SK-N-SH (cell line): Measurements from ENCODE around the gene NCBP3. TPM values are rescaled to one million over a fixed set of nuclear protein-coding genes. Genes with fewer than 3 reads are reported as not detected.

Experiments
- CTCF ChIA-PET: fragments of 300-600, 350-600 bp; formaldehyde crosslinking; extraction: SDS; loops from one replicate; lab custom pipeline; 2021; lab: Yijun Ruan, JAX
- POLR2A ChIA-PET: fragments of 350-600 bp; sonication (Branson Sonifier 250); formaldehyde crosslinking; extraction: SDS; loops from one replicate; lab custom pipeline; 2020; ENCODE audit warnings: antibody characterized with exemption, inconsistent platforms; lab: Yijun Ruan, JAX
- DNase-seq: peaks from one replicate; pipeline ENCODE4 v3.0.0; 2012
- H2AFZ ChIP-seq: fragments of 200-600 bp; sonication (generic); 2 replicates; pipeline ENCODE4 v1.8.1; 2016; ENCODE audit warnings: antibody characterized with exemption, mild to moderate bottlenecking, low read depth
- H3F3A ChIP-seq: fragments of 200-600 bp; sonication (generic); replicated peaks from 2 replicates; pipeline ENCODE3; 2016; ENCODE audit warnings: antibody characterized with exemption, mild to moderate bottlenecking; ENCODE audit not compliant: insufficient read depth
- H3K27ac ChIP-seq, 2 experiments: fragments of 200-500 bp in 1 of 2; fragments of 200-600 bp in 1 of 2; sonication (Bioruptor generic) in 1 of 2; sonication (generic), shearing (Covaris generic) in 1 of 2; 2 replicates each; pipeline versions ENCODE4 v1.5.1 to v1.6.1; 2014 to 2016; ENCODE audit warnings: low read depth in 2 of 2, inconsistent platforms in 1 of 2, low read length in 1 of 2, mild to moderate bottlenecking in 1 of 2, mixed read lengths in 1 of 2
- H3K27me3 ChIP-seq: fragments of 200-600 bp; sonication (generic), shearing (Covaris generic); 2 replicates; pipeline ENCODE4 v1.6.1; 2016; ENCODE audit warnings: mixed run types; ENCODE audit not compliant: insufficient read depth
- H3K36me3 ChIP-seq, 2 experiments: fragments of 200-500 bp in 1 of 2; fragments of 200-600 bp in 1 of 2; sonication (Bioruptor generic) in 1 of 2; sonication (generic) in 1 of 2; replicated peaks in 1 of 2; 2 replicates each; pipeline versions ENCODE3 to v1.5.1; 2014 to 2016; ENCODE audit warnings: low read length in 1 of 2, mild to moderate bottlenecking in 1 of 2; ENCODE audit not compliant: insufficient read depth in 2 of 2, control insufficient read depth in 1 of 2
- H3K4me1 ChIP-seq, 2 experiments: fragments of 200-500 bp in 1 of 2; fragments of 200-600 bp in 1 of 2; sonication (Bioruptor generic) in 1 of 2; sonication (generic), shearing (Covaris generic) in 1 of 2; 2 replicates each; pipeline versions ENCODE4 v1.5.1 to v1.6.1; 2014 to 2016; ENCODE audit warnings: low read depth in 1 of 2, low read length in 1 of 2, mixed run types in 1 of 2; ENCODE audit not compliant: insufficient read depth in 2 of 2, control insufficient read depth in 1 of 2
- H3K4me2 ChIP-seq: fragments of 200-600 bp; sonication (generic), shearing (Covaris generic); 2 replicates; pipeline ENCODE4 v1.6.1; 2017; ENCODE audit warnings: mixed run types
- H3K4me3 ChIP-seq, 2 experiments: fragments of 200-500 bp in 1 of 2; fragments of 200-600 bp in 1 of 2; sonication (Bioruptor generic) in 1 of 2; sonication (generic), shearing (Covaris generic) in 1 of 2; 2 replicates each; pipeline versions ENCODE4 v1.5.1 to v1.8.1; 2014 to 2016; ENCODE audit warnings: low read depth in 2 of 2, inconsistent platforms in 1 of 2, low read length in 1 of 2, mild to moderate bottlenecking in 1 of 2, mixed read lengths in 1 of 2, moderate library complexity in 1 of 2
- H3K79me2 ChIP-seq: fragments of 200-600 bp; sonication (generic); 2 replicates; pipeline ENCODE4 v1.8.1; 2017; ENCODE audit warnings: mild to moderate bottlenecking; ENCODE audit not compliant: insufficient read depth
- H3K9ac ChIP-seq: fragments of 200-600 bp; sonication (generic); 2 replicates; pipeline ENCODE4 v1.6.1; 2017; ENCODE audit warnings: mixed run types
- H3K9me2 ChIP-seq: fragments of 200-600 bp; sonication (generic); 2 replicates; pipeline ENCODE4 v1.6.1; 2017; ENCODE audit warnings: mixed run types
- H3K9me3 ChIP-seq: fragments of 200-600 bp; sonication (generic); 2 replicates; pipeline ENCODE4 v1.6.1; 2017; ENCODE audit warnings: mixed run types, mild to moderate bottlenecking, moderate library complexity
- H4K20me1 ChIP-seq: fragments of 200-600 bp; sonication (generic); 2 replicates; pipeline ENCODE4 v1.6.1; 2017; ENCODE audit warnings: mild to moderate bottlenecking, mixed run types; ENCODE audit not compliant: insufficient read depth
- MEF2A ChIP-seq: IDR thresholded peaks from 2 replicates; pipeline ENCODE4 v1.4.0; 2012; ENCODE audit warnings: low read depth, borderline replicate concordance
- RFX5 ChIP-seq: IDR thresholded peaks from 2 replicates; pipeline ENCODE4 v1.6.1; 2012; ENCODE audit warnings: mild to moderate bottlenecking, improper control_type of control experiment, low read length
- TEAD4 ChIP-seq: IDR thresholded peaks from 2 replicates; pipeline ENCODE4 v1.4.0; 2012; ENCODE audit warnings: mild to moderate bottlenecking, borderline replicate concordance; ENCODE audit not compliant: insufficient read depth
- USF1 ChIP-seq: IDR thresholded peaks from 2 replicates; pipeline ENCODE4 v1.4.0; 2012; ENCODE audit warnings: low read depth, borderline replicate concordance
- YY1 ChIP-seq: IDR thresholded peaks from 2 replicates; pipeline ENCODE4 v1.4.0; 2012; ENCODE audit warnings: low read depth, mild to moderate bottlenecking
- WGBS: methylation state at CpG from one replicate; pipeline ENCODE4 v1.1.6; 2017; ENCODE audit warnings: low lambda C conversion rate; 5-methylcytosine and 5-hydroxymethylcytosine counted together
- polyA plus RNA-seq, 3 experiments: library from polyadenylated mRNA; depleted of rRNA; stranded (reverse); fragments of >200 nt; gene quantifications; 2 replicates each; pipeline ENCODE4 v1.2.3, GENCODE V29; 2012
- TF ChIP-seq, protein P1 (sequence below): IDR thresholded peaks from 2 replicates; pipeline ENCODE4; 2012
- TF ChIP-seq, protein P2 (sequence below): fragments of 150-350 bp; IDR thresholded peaks from 2 replicates; pipeline ENCODE4 v1.6.1; 2017; ENCODE audit warnings: antibody characterized with exemption, low read length, low read depth, borderline replicate concordance
- TF ChIP-seq, protein P3 (sequence below): IDR thresholded peaks from 2 replicates; pipeline ENCODE4 v1.4.0; 2012; ENCODE audit warnings: low read depth
- TF ChIP-seq, protein P4 (sequence below): fragments of 150-350 bp; IDR thresholded peaks from 2 replicates; pipeline ENCODE4 v1.6.1; 2016; ENCODE audit warnings: mild to moderate bottlenecking, low read depth, low read length

The NCBP3 gene
- polyA plus RNA-seq, 1 of the 3 experiments (the other 2 are of a cell fraction): 6.5 TPM

DNA sequence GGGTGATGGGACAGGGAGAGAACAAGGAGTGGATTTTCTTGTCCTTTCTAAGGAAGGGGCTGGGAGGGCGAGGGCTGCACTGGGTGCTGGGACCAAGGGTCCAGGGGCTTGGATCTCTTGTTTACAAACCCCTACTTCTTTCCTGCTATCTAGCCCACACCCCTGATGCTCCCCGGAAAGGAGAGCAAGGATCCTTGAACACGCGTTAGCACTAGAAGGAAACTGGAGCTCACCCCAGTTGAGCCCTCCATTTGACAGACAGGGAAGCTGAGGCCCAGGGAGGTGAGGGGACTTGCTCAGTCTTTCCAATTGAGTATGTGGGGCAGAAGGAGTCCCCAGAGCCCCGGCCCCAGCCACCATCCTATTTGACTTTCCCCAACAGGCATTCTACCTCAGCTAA is 40.5 kb downstream of the NCBP3 start (continued):
- TF ChIP-seq, protein P1, sequence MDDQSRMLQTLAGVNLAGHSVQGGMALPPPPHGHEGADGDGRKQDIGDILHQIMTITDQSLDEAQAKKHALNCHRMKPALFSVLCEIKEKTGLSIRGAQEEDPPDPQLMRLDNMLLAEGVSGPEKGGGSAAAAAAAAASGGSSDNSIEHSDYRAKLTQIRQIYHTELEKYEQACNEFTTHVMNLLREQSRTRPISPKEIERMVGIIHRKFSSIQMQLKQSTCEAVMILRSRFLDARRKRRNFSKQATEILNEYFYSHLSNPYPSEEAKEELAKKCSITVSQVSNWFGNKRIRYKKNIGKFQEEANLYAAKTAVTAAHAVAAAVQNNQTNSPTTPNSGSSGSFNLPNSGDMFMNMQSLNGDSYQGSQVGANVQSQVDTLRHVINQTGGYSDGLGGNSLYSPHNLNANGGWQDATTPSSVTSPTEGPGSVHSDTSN: no peak
- TF ChIP-seq MEF2A: no peak

DNA sequence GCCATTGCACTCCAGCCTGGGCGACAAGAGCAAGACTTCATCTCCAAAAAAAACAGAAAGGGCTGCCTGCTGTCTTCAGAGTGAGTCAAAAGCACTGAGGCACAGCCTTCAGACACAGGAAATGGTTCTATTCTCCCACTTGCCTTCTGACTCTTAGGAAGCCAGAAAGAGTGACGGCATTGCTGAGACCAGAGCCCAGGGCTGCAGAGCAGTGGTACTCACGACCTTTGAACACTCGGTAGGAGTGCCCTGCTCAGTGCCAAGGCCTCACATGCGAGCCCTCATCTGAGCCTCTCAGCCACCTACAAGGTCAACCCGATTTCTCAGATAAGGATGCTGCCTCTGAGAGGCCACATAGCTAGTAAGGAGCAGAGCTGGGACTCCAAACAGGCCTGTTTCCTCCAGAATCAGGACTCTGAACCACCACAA is 41.5 kb downstream of the NCBP3 start:
- H4K20me1 ChIP-seq: no peaks in the 10 kb centered on the region
- no peaks in the 10 kb centered on the region for H3K9me2 ChIP-seq
- no peak overlapping the region for H3K27ac ChIP-seq
- peaks cover 0 to 11% of the 10 kb centered on the region in 2 experiments; a peak in 1 of 4 replicates for H3K4me1 ChIP-seq
- WGBS: 86% methylated on average over 6 of the region's 6 CpGs
- DNase-seq: no peak
- no peaks in the 10 kb centered on the region for H3K9me3 ChIP-seq
- H3K4me2 ChIP-seq: no peak overlapping the region
- H3K9ac ChIP-seq: no peak overlapping the region
- TF ChIP-seq, protein P2, sequence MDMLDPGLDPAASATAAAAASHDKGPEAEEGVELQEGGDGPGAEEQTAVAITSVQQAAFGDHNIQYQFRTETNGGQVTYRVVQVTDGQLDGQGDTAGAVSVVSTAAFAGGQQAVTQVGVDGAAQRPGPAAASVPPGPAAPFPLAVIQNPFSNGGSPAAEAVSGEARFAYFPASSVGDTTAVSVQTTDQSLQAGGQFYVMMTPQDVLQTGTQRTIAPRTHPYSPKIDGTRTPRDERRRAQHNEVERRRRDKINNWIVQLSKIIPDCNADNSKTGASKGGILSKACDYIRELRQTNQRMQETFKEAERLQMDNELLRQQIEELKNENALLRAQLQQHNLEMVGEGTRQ: no peak
- TF ChIP-seq YY1: no peak
- TF ChIP-seq TEAD4: no peak
- TF ChIP-seq, protein P3, sequence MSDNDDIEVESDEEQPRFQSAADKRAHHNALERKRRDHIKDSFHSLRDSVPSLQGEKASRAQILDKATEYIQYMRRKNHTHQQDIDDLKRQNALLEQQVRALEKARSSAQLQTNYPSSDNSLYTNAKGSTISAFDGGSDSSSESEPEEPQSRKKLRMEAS: no peak
- ChIA-PET POLR2A (no interaction called here), CTCF (interaction anchor here (0.6 kb wide), 1 partner anchor 42 kb away, joined by 3 read pairs; the partner anchor contains the start of gene NCBP3)
- peaks cover 13% of the 10 kb centered on the region for H3F3A ChIP-seq
- H3K4me3 ChIP-seq: no peak overlapping the region
- no peaks in the 10 kb centered on the region for H3K79me2 ChIP-seq
- H3K27me3 ChIP-seq: no peaks in the 10 kb centered on the region
- peaks cover 12 to 18% of the 10 kb centered on the region in 2 experiments for H3K36me3 ChIP-seq
- H2AFZ ChIP-seq: no peak overlapping the region

GRCh38 chr17:3803308-3803640 is 42.8 kb downstream of the NCBP3 start:
- WGBS: 80% methylated on average over 5 of the region's 5 CpGs
- peak overlapping the region in 1 of 2 experiments; percentile 59; a peak in 2 of 4 replicates for H3K27ac ChIP-seq

More at GRCh38 chr17:3803308-3803640, 42.8 kb downstream of the NCBP3 start:
- no peaks in the 10 kb centered on the region for H3K27me3 ChIP-seq
- TF ChIP-seq RFX5 (no peak), YY1 (no peak), USF1 (no peak)
- TF ChIP-seq, protein P4, sequence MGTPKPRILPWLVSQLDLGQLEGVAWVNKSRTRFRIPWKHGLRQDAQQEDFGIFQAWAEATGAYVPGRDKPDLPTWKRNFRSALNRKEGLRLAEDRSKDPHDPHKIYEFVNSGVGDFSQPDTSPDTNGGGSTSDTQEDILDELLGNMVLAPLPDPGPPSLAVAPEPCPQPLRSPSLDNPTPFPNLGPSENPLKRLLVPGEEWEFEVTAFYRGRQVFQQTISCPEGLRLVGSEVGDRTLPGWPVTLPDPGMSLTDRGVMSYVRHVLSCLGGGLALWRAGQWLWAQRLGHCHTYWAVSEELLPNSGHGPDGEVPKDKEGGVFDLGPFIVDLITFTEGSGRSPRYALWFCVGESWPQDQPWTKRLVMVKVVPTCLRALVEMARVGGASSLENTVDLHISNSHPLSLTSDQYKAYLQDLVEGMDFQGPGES: no peak
- TF ChIP-seq, all 33 proteins: peak for 0
- H3K9me2 ChIP-seq: no peaks in the 10 kb centered on the region
- no peak for DNase-seq
- no peak overlapping the region for H2AFZ ChIP-seq
- peaks cover 11 to 17% of the 10 kb centered on the region in 2 experiments for H3K36me3 ChIP-seq
- POLR2A ChIA-PET: no interaction called here
- H4K20me1 ChIP-seq: no peaks in the 10 kb centered on the region
- H3K4me3 ChIP-seq: no peak overlapping the region
- H3K79me2 ChIP-seq: no peaks in the 10 kb centered on the region
- H3K9me3 ChIP-seq: no peaks in the 10 kb centered on the region
- H3K4me2 ChIP-seq: 0 out of 2 replicates have a peak overlapping the region, but pooled peaks have one; percentile 29
- peaks cover 0 to 11% of the 10 kb centered on the region in 2 experiments; a peak in 1 of 4 replicates for H3K4me1 ChIP-seq
- no peak overlapping the region for H3K9ac ChIP-seq
- H3F3A ChIP-seq: peaks cover 13% of the 10 kb centered on the region
- CTCF ChIA-PET: interaction anchor here (1.0 kb wide), 1 partner anchor 68 kb away, joined by 3 read pairs; no protein-coding TSS in a partner anchor
